NB4 (cell line): ENCODE measurements around the gene DIS3L2.

ENCODE experiments used
- MYC ChIP-seq: IDR thresholded peaks from 2 replicates; pipeline ENCODE4 v1.6.1; 2011; ENCODE audit warnings: low read depth, low read length
- POLR2A ChIP-seq: IDR thresholded peaks from 2 replicates; pipeline ENCODE4 v1.6.1; 2011; ENCODE audit warnings: mild to moderate bottlenecking; ENCODE audit not compliant: insufficient read length; ENCODE audit errors: extremely low read depth
- TF ChIP-seq, protein P1 (sequence below): IDR thresholded peaks from one replicate; pipeline ENCODE4 v1.5.1; 2012; ENCODE audit warnings: low read depth, low read length

DNA sequence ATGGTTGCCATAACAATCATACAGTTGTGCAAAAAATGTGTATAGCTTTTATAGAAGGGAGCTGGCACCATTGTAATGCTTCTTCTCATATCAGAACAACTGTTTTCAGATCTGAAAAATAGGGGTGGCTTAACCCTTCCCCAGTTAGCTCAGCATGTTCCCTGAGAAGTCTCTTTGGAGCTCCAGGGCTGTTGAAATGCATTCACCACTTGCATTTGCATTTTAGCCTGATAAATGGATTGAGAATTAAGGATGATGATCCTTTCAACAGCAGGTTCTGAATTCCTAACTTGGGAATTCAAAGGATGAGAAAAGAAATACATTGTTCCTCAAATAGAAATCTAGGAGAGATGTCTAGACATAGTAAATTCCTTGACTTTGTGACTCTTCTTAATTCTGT lies 235.3 kb downstream of the DIS3L2 start:
- TF ChIP-seq, protein P1, sequence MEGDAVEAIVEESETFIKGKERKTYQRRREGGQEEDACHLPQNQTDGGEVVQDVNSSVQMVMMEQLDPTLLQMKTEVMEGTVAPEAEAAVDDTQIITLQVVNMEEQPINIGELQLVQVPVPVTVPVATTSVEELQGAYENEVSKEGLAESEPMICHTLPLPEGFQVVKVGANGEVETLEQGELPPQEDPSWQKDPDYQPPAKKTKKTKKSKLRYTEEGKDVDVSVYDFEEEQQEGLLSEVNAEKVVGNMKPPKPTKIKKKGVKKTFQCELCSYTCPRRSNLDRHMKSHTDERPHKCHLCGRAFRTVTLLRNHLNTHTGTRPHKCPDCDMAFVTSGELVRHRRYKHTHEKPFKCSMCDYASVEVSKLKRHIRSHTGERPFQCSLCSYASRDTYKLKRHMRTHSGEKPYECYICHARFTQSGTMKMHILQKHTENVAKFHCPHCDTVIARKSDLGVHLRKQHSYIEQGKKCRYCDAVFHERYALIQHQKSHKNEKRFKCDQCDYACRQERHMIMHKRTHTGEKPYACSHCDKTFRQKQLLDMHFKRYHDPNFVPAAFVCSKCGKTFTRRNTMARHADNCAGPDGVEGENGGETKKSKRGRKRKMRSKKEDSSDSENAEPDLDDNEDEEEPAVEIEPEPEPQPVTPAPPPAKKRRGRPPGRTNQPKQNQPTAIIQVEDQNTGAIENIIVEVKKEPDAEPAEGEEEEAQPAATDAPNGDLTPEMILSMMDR = no peak
- TF ChIP-seq MYC = no peak
- TF ChIP-seq POLR2A = no peak
